GM12878 (cell line): ENCODE results near the gene CPNE4. TPM values are rescaled to one million over a fixed set of nuclear protein-coding genes. Genes with fewer than 3 reads are reported as not detected.
A peak's percentile ranks its signal among the peaks of the same experiment; 100 is the strongest.

Experiments used
- ATF7 ChIP-seq: fragments of 450-650 bp; IDR thresholded peaks from 2 replicates; pipeline ENCODE4 v1.6.1; 2016; ENCODE audit warnings: low read depth, mild to moderate bottlenecking
- BACH1 ChIP-seq: fragments of 450-650 bp; IDR thresholded peaks from 2 replicates; pipeline ENCODE4 v1.6.1; 2017; ENCODE audit warnings: mild to moderate bottlenecking, borderline replicate concordance
- BCL11A ChIP-seq: IDR thresholded peaks from 2 replicates; pipeline ENCODE4 v1.6.1; 2011; ENCODE audit warnings: low read depth, low read length
- BHLHE40 ChIP-seq, 2 experiments: fragments of 450-650 bp in 1 of 2; IDR thresholded peaks; 2 replicates each; pipeline ENCODE4 v1.6.1; 2011 to 2017; ENCODE audit warnings: low read depth in 2 of 2, borderline replicate concordance in 1 of 2, improper control_type of control experiment in 1 of 2, low read length in 1 of 2, mild to moderate bottlenecking in 1 of 2
- CBX5 ChIP-seq: sonication (generic); IDR thresholded peaks from 2 replicates; pipeline ENCODE4 v1.6.1; 2016; ENCODE audit warnings: low read depth, moderate library complexity, mild to moderate bottlenecking, inconsistent platforms
- DPF2 ChIP-seq: fragments of 450-650 bp; IDR thresholded peaks from 2 replicates; pipeline ENCODE4 v1.6.1; 2017; ENCODE audit warnings: mild to moderate bottlenecking
- EED ChIP-seq: sonication (generic); IDR thresholded peaks from 2 replicates; pipeline ENCODE4 v1.6.1; 2016; ENCODE audit warnings: antibody characterized with exemption, low read depth
- GATAD2B ChIP-seq: fragments of 450-650 bp; conservative IDR thresholded peaks from 2 replicates; pipeline ENCODE4 v1.6.1; 2017; ENCODE audit warnings: low read depth, mild to moderate bottlenecking, moderate library complexity
- HDAC6 ChIP-seq: fragments of 200-600 bp; sonication (generic); IDR thresholded peaks from one replicate; pipeline ENCODE4 v1.8.0; 2017; ENCODE audit warnings: antibody characterized with exemption; ENCODE audit not compliant: unreplicated experiment
- MEF2B ChIP-seq: fragments of 450-650 bp; IDR thresholded peaks from 2 replicates; pipeline ENCODE4 v1.6.1; 2018; ENCODE audit warnings: mild to moderate bottlenecking, moderate library complexity; ENCODE audit not compliant: partially characterized antibody, poor library complexity, severe bottlenecking
- MTA2 ChIP-seq: fragments of 450-650 bp; IDR thresholded peaks from 2 replicates; pipeline ENCODE4 v1.6.1; 2016; ENCODE audit warnings: low read depth, mild to moderate bottlenecking, moderate library complexity
- NBN ChIP-seq: fragments of 450-650 bp; IDR thresholded peaks from 2 replicates; pipeline ENCODE4 v1.6.1; 2016
- NFIC ChIP-seq: IDR thresholded peaks from 2 replicates; pipeline ENCODE4 v1.6.1; 2012; ENCODE audit warnings: low read depth, mild to moderate bottlenecking, inconsistent platforms, low read length, moderate library complexity
- PML ChIP-seq: IDR thresholded peaks from 2 replicates; pipeline ENCODE4 v1.6.1; 2012; ENCODE audit warnings: low read length, inconsistent platforms
- RELB ChIP-seq: fragments of 450-650 bp; IDR thresholded peaks from 2 replicates; pipeline ENCODE4 v1.6.1; 2017; ENCODE audit warnings: low read depth, mild to moderate bottlenecking, moderate library complexity
- RUNX3 ChIP-seq: IDR thresholded peaks from 2 replicates; pipeline ENCODE4 v1.6.1; 2012; ENCODE audit warnings: low read length, inconsistent platforms
- SIX5 ChIP-seq: IDR thresholded peaks from 2 replicates; pipeline ENCODE4 v1.6.1; 2011; ENCODE audit warnings: mild to moderate bottlenecking, low read depth, low read length, moderate library complexity; ENCODE audit not compliant: severe bottlenecking
- SREBF1 ChIP-seq: IDR thresholded peaks from 2 replicates; pipeline ENCODE4 v1.6.1; 2012; ENCODE audit warnings: mild to moderate bottlenecking, low read length
- STAT3 ChIP-seq: IDR thresholded peaks from 2 replicates; pipeline ENCODE4 v1.6.1; 2011; ENCODE audit warnings: low read depth, low read length, improper control_type of control experiment
- TBL1XR1 ChIP-seq: IDR thresholded peaks from 2 replicates; pipeline ENCODE4 v1.6.1; 2012; ENCODE audit warnings: low read depth, low read length, improper control_type of control experiment
- TCF7 ChIP-seq: IDR thresholded peaks from 2 replicates; pipeline ENCODE4 v1.6.1; 2014; ENCODE audit warnings: antibody characterized with exemption, borderline replicate concordance
- YY1 ChIP-seq: IDR thresholded peaks from 2 replicates; pipeline ENCODE4 v1.6.1; 2011; ENCODE audit warnings: low read depth, mild to moderate bottlenecking, low read length
- polyA plus RNA-seq, 11 experiments: library from polyadenylated mRNA; depleted of rRNA in 4 of 11; unstranded in 6 of 11; stranded (reverse) in 5 of 11; fragments of >200 nt; fragmentation: Nextera tagmentation in 4 of 11; fragmentation: Illumina TruSeq in 1 of 11; extraction: Ambion mirVana in 4 of 11; extraction: Trizol in 1 of 11; gene quantifications; 1 replicate in 1 of 11; 2 replicates in 10 of 11; pipeline versions ENCODE4 v1.2.1 to v1.2.3, GENCODE V29; 2011 to 2016; ENCODE audit warnings: inconsistent platforms in 2 of 11, missing spikeins in 2 of 11, low read depth in 1 of 11
- total RNA-seq, 4 experiments: library from RNA; depleted of rRNA in 3 of 4; stranded (reverse); fragments of >200 nt in 3 of 4; fragmentation: Illumina TruSeq in 1 of 4; extraction: Trizol in 1 of 4; gene quantifications; 2 replicates each; pipeline versions ENCODE4 v1.2.1 to v1.2.3, GENCODE V29; 2013 to 2021
- TF ChIP-seq, protein P1 (sequence below): fragments of 150-350 bp; IDR thresholded peaks from 2 replicates; pipeline ENCODE4 v1.6.1; 2016; ENCODE audit warnings: low read depth, low read length
- TF ChIP-seq, protein P2 (sequence below): IDR thresholded peaks from 2 replicates; pipeline ENCODE4 v1.6.1; 2011; ENCODE audit warnings: low read depth, low read length, improper control_type of control experiment, borderline replicate concordance
- TF ChIP-seq, protein P3 (sequence below): IDR thresholded peaks from 2 replicates; pipeline ENCODE4 v1.6.1; 2012; ENCODE audit warnings: low read length, inconsistent platforms

CPNE4 gene
- total and polyA plus RNA-seq, 10 of the 15 experiments (the other 5 are each of a cell fraction or from before 2014, with no cell fraction given): 0.17 to 1.9 (median 0.48) TPM; not detected in 1

- TF ChIP-seq BACH1: no peak
- TF ChIP-seq RELB: peak; percentile 61; the same call in 1 of the 2 replicates
- TF ChIP-seq, protein P1, sequence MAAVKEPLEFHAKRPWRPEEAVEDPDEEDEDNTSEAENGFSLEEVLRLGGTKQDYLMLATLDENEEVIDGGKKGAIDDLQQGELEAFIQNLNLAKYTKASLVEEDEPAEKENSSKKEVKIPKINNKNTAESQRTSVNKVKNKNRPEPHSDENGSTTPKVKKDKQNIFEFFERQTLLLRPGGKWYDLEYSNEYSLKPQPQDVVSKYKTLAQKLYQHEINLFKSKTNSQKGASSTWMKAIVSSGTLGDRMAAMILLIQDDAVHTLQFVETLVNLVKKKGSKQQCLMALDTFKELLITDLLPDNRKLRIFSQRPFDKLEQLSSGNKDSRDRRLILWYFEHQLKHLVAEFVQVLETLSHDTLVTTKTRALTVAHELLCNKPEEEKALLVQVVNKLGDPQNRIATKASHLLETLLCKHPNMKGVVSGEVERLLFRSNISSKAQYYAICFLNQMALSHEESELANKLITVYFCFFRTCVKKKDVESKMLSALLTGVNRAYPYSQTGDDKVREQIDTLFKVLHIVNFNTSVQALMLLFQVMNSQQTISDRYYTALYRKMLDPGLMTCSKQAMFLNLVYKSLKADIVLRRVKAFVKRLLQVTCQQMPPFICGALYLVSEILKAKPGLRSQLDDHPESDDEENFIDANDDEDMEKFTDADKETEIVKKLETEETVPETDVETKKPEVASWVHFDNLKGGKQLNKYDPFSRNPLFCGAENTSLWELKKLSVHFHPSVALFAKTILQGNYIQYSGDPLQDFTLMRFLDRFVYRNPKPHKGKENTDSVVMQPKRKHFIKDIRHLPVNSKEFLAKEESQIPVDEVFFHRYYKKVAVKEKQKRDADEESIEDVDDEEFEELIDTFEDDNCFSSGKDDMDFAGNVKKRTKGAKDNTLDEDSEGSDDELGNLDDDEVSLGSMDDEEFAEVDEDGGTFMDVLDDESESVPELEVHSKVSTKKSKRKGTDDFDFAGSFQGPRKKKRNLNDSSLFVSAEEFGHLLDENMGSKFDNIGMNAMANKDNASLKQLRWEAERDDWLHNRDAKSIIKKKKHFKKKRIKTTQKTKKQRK: no peak
- peak in 1 of 2 experiments; percentile 22; a peak in 1 of 4 replicates for TF ChIP-seq BHLHE40 (IDR thresholded peaks at IDR 0.05; ENCODE audit: borderline replicate concordance in 1 of 2, low read depth in 2 of 2, low read length in 1 of 2)
- TF ChIP-seq DPF2: peak; percentile 65; the same call in 1 of the 2 replicates
- peak; percentile 63; the same call in 1 of the 2 replicates for TF ChIP-seq PML
- no peak for TF ChIP-seq SIX5
- TF ChIP-seq RUNX3: peak; percentile 98
- 0 out of 2 replicates have a peak, but pooled peaks have one; percentile 25 for TF ChIP-seq GATAD2B
- TF ChIP-seq, protein P2, sequence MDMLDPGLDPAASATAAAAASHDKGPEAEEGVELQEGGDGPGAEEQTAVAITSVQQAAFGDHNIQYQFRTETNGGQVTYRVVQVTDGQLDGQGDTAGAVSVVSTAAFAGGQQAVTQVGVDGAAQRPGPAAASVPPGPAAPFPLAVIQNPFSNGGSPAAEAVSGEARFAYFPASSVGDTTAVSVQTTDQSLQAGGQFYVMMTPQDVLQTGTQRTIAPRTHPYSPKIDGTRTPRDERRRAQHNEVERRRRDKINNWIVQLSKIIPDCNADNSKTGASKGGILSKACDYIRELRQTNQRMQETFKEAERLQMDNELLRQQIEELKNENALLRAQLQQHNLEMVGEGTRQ: no peak
- peak; percentile 46; the same call in 1 of the 2 replicates for TF ChIP-seq NBN
- peak; percentile 97 for TF ChIP-seq NFIC
- TF ChIP-seq ATF7: peak; percentile 66
- TF ChIP-seq YY1: peak; percentile 69
- TF ChIP-seq MEF2B: no peak
- peak; percentile 77; the same call in 1 of the 2 replicates for TF ChIP-seq TBL1XR1
- TF ChIP-seq SREBF1: no peak
- TF ChIP-seq HDAC6: no peak
- peak; percentile 56 for TF ChIP-seq BCL11A
- peak; percentile 70 for TF ChIP-seq MTA2
- 0 out of 2 replicates have a peak, but pooled peaks have one; percentile 52 for TF ChIP-seq TCF7
- no peak for TF ChIP-seq STAT3
- TF ChIP-seq, protein P3, sequence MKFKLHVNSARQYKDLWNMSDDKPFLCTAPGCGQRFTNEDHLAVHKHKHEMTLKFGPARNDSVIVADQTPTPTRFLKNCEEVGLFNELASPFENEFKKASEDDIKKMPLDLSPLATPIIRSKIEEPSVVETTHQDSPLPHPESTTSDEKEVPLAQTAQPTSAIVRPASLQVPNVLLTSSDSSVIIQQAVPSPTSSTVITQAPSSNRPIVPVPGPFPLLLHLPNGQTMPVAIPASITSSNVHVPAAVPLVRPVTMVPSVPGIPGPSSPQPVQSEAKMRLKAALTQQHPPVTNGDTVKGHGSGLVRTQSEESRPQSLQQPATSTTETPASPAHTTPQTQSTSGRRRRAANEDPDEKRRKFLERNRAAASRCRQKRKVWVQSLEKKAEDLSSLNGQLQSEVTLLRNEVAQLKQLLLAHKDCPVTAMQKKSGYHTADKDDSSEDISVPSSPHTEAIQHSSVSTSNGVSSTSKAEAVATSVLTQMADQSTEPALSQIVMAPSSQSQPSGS: peak; percentile 93; the same call in 1 of the 2 replicates
- peak; percentile 77; the same call in 1 of the 2 replicates for TF ChIP-seq CBX5
- peak; percentile 92 for TF ChIP-seq EED
These were observed 320.1 kb downstream of the CPNE4 start (continued) for GRCh38 chr3:131714585-131715220.
